HG03045 (cell line): ENCODE results near the gene LAMTOR5.

Source experiments
- ATAC-seq: cut with Tn5 transposase; IDR thresholded peaks from one replicate; pipeline ENCODE4 v1.9.1; 2021; ENCODE audit warnings: mild to moderate bottlenecking, moderate library complexity; ENCODE audit not compliant: unreplicated experiment

Gene LAMTOR5

DNA sequence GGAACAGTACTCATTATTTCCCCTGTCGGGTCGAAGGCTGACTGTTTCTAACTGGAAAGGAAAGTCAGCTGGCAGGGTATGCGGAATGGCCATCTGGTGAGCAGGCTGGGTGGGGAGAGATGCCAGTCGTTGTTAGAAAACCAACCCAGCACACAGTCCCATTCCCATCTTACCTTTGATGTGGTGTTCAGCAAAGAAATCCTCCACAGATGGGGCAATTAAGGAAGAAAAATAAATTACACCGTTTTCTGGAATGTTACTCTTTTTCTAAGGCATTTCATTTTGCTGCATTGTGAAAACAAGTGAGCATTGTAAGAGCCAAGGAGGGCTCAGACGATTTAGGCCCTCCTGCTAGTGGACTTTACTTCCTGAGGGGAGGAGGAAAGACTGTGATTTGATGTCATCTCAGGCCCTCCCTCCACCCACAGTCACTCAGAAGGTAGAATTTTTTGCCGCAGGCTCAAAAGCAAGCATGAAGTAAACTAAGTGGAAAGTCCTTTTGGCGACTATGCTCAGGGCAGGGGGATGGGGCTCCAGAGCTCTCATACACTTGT is 16.7 kb downstream of the LAMTOR5 start, which contains the start of gene SLC16A4:
Gene SLC16A4 (minus strand): TSS at position 335 of the 554 bp plus-strand sequence. CDS start 1,703 bp downstream, outside the sequence.
- no peak for ATAC-seq

DNA sequence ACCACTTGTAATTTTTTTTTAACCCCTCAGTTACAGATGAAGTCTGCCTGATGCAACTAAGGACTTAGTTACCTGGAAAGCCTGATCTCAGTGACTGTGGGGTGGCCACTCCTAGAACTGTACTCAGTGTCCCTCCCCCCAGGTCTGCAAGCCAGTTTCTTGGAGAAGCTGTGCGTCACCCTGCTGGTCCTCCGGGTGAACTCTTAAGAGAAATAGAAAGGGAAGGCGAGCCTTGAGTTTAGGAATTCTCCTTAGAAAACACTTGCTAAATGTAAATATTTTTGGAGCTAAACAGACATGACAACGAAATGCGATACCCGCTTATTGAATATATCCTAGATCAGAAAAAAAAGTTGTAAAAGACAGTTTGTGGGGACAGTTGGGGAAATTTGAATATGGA is 17.4 kb downstream of the LAMTOR5 start:
- no peak for ATAC-seq

DNA sequence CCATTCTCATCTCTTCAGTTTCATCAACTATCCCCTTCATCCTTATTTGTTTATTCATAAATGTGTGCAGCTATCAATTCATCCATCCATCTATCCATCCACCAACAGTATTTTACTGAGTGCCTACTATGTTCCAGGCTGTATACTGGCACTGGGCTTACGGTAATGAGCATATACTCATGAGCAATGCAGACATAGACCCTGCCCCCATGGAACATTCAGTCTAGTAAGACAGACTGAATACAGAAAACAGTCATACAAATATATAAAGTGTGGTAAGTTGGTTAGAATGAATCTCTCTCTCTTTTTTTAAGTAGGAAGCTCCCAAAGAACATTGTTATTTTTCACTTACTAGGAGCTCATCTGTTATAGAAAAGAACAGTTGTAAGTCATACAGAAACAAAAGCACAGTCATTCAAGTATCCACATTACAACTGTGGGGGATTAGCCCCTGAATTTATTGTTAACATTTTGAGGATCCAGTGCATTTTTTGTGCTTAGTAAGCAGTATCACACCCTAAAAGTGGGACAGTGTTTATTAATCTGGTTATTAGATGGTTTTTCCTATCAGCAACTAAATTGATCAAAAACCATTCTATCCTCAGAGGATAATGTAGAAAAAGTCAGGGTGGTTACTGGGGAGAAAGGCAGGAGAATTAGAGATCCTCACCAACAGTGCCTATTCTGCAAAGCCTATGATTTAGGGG is 20.3 kb downstream of the LAMTOR5 start:
- ATAC-seq = no peak

DNA sequence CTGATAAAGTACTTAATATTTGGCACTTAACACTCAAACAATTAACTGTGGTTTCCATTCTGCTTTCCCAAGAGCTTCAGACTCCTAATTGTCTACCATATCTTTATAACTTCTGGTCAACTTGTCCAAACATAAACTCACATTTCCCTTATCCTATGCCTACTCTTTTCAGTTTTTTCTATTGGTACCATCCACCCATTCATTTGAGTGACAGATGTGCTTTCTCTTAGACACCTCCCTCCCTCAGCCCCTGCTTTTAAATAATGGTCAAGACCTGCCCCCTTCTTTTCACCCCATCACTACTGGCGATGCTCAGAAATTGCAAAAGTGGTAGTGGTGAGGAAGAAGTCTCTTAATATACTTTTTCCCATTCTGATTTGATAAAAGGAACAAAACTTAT is 22.1 kb downstream of the LAMTOR5 start:
- ATAC-seq = no peak

DNA sequence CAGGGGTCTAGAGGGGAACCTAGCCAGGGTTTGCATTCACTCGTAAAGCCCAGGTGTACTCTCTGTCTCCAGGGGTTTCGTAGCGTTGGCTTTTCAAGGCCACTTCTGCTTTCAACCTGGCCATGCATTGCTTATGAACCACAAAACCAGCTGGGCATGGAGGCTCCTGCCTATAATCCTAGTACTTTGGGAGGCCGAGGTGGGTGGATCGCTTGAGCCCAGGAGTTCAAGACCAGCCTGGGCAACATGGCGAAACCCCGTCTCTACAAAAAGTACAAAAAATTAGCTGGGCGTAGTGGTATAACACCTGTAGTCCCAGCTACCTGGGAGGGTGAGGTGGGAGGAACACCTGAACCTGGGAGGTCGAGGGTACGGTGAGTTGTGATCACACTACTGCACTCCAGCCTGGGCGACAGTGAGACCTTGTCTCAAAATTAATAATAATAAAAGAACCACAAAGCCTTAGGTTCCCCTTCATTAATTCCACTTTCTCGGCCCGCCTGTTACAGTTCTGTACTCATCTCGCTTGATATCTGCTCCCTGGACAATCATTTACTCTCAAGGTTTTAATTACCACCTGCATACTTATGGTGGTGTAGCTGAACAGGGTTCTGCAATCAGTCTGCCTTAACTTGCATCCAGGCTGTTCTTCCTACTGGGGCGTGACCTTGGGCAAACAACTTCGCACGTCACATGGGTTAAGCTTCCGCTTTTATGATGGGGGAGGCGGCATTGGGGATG is 22.7 kb downstream of the LAMTOR5 start:
- no peak for ATAC-seq

DNA sequence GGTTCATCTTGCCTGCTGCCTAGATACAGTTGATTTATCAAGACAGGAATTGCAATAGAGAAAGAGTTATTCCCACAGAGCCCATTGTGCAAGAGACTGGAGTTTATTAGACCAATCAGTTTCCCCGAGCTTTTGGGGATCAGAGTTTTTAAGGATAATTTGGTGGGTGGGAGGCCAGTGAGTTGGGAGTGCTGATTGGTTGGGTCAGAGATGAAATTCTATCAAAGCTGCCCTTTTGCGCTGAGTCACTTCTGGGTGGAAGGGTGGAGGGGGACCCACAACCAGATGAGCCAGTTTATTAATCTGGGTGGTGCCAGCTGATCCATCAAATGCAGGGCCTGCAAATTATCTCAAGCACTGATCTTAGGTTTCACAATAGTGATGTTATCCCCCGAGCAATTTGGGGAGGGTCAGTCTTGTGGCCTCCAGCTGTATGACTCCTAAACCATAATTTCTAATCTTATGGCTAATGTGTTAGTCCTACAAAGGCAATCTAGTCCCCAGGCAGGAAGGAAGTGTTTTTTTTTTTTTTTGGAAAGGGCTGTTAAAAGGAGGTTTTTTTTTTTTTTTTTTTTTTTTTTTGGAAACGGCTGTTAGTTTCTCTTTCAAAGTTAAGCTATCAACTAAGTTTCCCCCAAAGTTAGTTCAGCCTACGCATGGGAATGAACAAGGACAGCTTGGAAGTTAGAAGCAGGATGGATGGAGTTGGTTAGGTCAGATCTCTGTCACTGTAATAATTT is 24.1 kb downstream of the LAMTOR5 start:
- no peak for ATAC-seq

DNA sequence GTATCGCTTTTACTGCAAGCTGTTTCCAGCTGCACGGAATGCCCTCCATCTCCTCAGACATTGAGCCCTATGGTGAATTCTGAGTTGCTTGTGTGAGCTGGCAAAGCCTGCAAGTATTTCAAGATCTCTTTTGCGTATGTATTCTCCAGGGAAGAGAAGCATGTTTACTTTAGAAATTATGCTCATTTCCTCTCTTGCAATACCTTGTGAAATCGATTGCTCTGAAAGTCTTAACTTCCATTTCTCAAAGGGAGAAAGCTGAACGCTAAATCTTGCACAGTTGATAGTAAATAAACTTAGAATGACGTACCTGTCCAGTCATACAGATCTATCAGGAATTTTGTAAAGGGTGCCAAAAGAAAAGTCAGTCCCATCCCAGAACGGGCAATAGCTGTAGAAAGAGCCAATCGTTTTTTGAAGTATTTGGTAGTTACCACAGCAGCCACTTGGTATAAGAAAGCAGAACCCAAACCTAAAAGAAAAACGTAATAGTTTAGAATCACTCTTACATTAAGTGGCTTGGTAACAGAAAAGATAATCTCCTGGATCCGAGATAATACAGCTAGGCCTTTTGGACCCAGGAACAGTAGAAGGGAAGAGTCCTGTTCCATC is 26.7 kb downstream of the LAMTOR5 start:
- no peak for ATAC-seq

DNA sequence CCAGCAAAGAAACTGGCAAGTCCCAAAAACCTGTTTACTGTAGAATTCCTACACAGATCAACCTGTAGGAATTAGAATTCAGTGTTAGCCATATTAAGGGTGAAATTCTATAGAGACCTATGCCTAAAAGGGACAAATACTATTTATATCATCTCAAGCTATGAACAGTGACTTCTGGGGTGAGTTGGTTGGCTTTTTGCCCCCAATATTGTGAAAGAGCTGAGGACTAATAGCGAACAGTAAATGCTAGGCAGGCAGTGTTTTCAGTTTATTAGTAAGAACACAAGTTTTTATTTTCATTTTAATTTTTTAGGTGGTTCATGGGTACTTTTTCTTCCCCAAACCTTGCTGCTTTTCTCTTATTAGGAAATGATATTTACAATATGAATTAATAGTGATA is 32.0 kb downstream of the LAMTOR5 start:
- no peak for ATAC-seq

DNA sequence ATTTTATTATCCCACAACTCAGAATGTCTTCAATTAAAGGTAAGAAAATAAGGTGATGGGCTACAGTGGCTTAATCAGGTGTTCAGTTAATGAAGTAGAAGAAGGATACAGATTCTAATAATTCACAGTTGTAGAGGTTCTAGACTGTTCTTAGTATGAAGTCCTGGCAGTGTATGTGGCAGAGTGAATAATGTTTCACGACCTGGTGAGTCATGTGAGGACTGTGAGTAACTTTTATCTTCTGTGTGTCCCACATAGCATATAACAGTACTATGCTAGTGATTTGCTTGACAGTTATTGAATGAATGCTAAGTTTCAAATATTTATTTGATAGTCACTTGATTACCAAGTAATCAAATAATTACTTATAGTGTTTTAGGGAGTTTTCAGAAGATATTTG is 36.7 kb downstream of the LAMTOR5 start:
- no peak for ATAC-seq

DNA sequence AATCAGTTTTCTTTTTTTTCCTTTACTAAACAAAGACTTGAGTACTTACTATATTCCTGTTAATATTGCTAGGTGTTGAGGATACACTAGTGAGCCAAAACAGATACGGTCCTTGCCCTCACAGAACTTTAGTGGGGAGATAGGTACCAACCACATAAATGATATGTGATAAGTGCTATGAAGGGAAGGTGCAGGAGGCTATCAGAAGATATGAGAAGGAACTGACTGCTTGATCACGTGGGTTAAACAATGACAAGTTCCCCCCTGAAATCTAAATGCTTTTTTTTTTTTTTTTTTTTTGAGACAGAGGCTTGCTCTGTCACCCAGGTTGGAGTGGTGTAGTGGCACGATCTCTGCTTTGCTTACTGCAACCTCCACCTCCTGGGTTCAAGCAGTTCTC is 43.3 kb downstream of the LAMTOR5 start:
- ATAC-seq = no peak

DNA sequence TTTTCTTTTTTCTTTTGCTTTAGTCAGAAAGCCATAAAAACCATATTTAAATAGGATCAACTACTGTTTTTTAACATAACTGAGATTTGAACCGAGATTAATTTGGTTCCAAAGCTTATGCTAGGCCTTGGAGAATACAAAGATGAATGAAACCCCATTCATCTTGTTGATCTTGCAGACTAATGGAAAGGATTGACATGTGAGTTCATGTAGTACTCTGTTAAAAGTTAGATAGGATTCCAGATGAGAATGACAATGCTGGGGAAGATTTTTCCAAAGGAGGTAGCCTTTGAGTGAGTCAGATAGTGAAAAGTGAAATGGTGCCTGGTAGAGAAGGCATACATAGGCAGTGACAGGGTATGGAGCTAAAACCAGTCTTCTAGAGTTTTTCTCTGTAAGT is 45.6 kb downstream of the LAMTOR5 start:
- no peak for ATAC-seq

DNA sequence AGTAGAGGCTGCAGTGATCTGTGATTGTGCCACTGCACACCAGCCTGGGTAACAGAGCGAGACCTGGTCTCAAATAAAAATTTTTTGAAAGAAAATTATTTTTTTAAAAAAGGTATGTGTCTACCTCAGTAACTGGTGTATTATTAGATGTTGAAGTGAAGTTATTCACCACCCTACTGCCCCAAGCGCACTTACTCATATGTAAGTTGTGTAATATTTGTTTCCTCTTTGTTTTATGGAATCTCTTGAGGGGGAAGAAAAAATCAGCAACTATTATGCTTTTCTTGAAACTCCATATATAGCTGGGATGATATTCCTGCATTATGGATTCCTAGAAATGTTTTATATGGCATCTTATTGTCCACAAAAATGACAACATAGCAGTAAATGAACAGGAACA is 47.1 kb downstream of the LAMTOR5 start:
- no peak for ATAC-seq

DNA sequence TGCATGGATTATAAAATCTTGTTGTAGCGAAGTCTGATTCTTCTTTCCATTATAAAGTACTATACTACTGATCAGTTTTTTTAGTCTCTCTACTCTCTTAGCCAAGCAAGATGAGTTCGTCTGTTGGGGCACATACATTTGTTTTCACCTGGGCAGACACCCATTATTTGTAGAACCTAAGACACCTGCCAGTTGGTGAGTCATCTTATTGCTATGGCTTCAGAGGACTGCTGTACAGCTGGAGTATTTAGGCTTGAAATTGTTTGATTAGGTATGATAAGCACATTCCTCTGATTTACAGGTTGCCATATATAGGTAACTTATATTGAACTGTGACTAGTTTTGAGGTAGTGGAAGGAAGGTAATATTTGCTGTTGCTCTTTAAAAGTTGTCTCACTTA is 51.1 kb downstream of the LAMTOR5 start:
- ATAC-seq = no peak

DNA sequence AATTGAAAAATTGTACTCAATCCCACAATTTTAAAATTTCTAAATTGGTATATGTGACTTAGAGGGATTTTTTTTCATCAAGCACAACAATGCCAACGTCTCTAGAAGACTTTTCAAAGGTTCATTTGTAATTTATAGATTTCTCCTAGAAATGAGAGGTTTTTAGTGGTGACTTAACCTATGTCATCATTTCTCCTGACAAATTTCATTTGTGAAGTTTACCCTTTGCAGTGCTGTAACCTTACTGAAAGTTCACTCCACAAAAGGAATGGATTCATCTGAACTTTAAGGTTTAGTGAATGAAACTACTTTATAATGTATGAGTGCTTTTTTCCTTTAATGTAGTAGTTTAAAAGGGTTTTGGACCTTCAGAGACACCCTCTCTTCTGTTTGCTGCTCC is 52.2 kb downstream of the LAMTOR5 start:
- ATAC-seq = no peak
